Endothelial cell of hepatic sinusoid (primary cell): ENCODE measurements around the gene SLC1A2.

ENCODE experiments used
- in situ Hi-C: cut with HindIII; loops from 2 replicates; pipeline ENCODE4 v1.10.0; 2017; ENCODE audit warnings: low sequenced_read_pairs

Gene SLC1A2

GRCh38 chr11:35308157-35308556 lies 111.2 kb downstream of the SLC1A2 start:
- in situ Hi-C loops: no loop called here

GRCh38 chr11:35307221-35307621 lies 112.1 kb downstream of the SLC1A2 start:
- in situ Hi-C loops: no loop called here

GRCh38 chr11:35305670-35306382 lies 113.5 kb downstream of the SLC1A2 start:
- in situ Hi-C loops: no loop called here

GRCh38 chr11:35304900-35305460 lies 114.4 kb downstream of the SLC1A2 start:
- in situ Hi-C loops: no loop called here

GRCh38 chr11:35304386-35304775 lies 115.0 kb downstream of the SLC1A2 start:
- in situ Hi-C loops: no loop called here

GRCh38 chr11:35303596-35304385 lies 115.6 kb downstream of the SLC1A2 start:
- in situ Hi-C loops: no loop called here

GRCh38 chr11:35302398-35302797 lies 117.0 kb downstream of the SLC1A2 start:
- in situ Hi-C loops: no loop called here

GRCh38 chr11:35298369-35298768 lies 121.0 kb downstream of the SLC1A2 start:
- in situ Hi-C loops: no loop called here

- in situ Hi-C loops: no loop called here
These were observed 123.6 kb downstream of the SLC1A2 start for GRCh38 chr11:35295751-35296150.

GRCh38 chr11:35293699-35294098 lies 125.7 kb downstream of the SLC1A2 start:
- in situ Hi-C loops: no loop called here

- in situ Hi-C loops: no loop called here
These were observed 126.3 kb downstream of the SLC1A2 start for GRCh38 chr11:35293035-35293434.

- in situ Hi-C loops: no loop called here
These were observed 127.1 kb downstream of the SLC1A2 start for GRCh38 chr11:35292279-35292678.

GRCh38 chr11:35290876-35291275 lies 128.5 kb downstream of the SLC1A2 start:
- in situ Hi-C loops: no loop called here

- in situ Hi-C loops: no loop called here
These were observed 129.5 kb downstream of the SLC1A2 start for GRCh38 chr11:35289821-35290220.

GRCh38 chr11:35288817-35289541 lies 130.4 kb downstream of the SLC1A2 start:
- in situ Hi-C loops: no loop called here

GRCh38 chr11:35288309-35288708 lies 131.0 kb downstream of the SLC1A2 start:
- in situ Hi-C loops: no loop called here

- in situ Hi-C loops: no loop called here
These were observed 131.9 kb downstream of the SLC1A2 start for GRCh38 chr11:35287344-35287890.

- in situ Hi-C loops: no loop called here
These were observed 133.2 kb downstream of the SLC1A2 start for GRCh38 chr11:35286126-35286525.

- in situ Hi-C loops: no loop called here
These were observed 133.9 kb downstream of the SLC1A2 start for GRCh38 chr11:35285471-35285870.

- in situ Hi-C loops: no loop called here
These were observed 137.0 kb downstream of the SLC1A2 start for GRCh38 chr11:35282221-35282882.
